Stimulated activated naive B cell treated with anti-CD40 and anti-IgM and Interleukin-4, amounts not matched to agents 10 μg/mL and 1 μg/mL and 100 μg/mL, for 72 hours (primary cell): Measurements from ENCODE around the gene GSG1L.

Experiments used
- ATAC-seq, 2 donors: fragments of 150-1000 bp; cut with Tn5 transposase; replicated peaks; 2 replicates each; pipeline ENCODE4 v1.10.0; 2021; ENCODE audit warnings: moderate library complexity in 1 of 2
- DNase-seq: peaks from one replicate; pipeline ENCODE4 v3.0.0; 2021
- H3K27ac Mint-ChIP-seq: one replicate; pipeline ENCODE4 v1.8.0; 2022; ENCODE audit warnings: mild to moderate bottlenecking, mixed read lengths
- H3K27me3 Mint-ChIP-seq, 2 donors: one replicate each; pipeline ENCODE4 v1.8.0; 2022; ENCODE audit warnings: mixed read lengths in 2 of 2
- H3K36me3 Mint-ChIP-seq, 2 donors: one replicate each; pipeline ENCODE4 v1.8.0; 2022; ENCODE audit warnings: mixed read lengths in 2 of 2, mild to moderate bottlenecking in 1 of 2
- H3K4me1 Mint-ChIP-seq, 2 donors: one replicate each; pipeline ENCODE4 v1.8.0; 2022; ENCODE audit warnings: mixed read lengths in 2 of 2, mild to moderate bottlenecking in 1 of 2
- H3K4me3 Mint-ChIP-seq, 2 donors: one replicate each; pipeline ENCODE4 v1.8.0; 2022; ENCODE audit warnings: mild to moderate bottlenecking in 2 of 2, mixed read lengths in 2 of 2, moderate library complexity in 1 of 2
- H3K9me3 Mint-ChIP-seq, 2 donors: one replicate each; pipeline ENCODE4 v1.8.0; 2022; ENCODE audit warnings: mixed read lengths in 2 of 2, mild to moderate bottlenecking in 1 of 2

GSG1L gene

DNA sequence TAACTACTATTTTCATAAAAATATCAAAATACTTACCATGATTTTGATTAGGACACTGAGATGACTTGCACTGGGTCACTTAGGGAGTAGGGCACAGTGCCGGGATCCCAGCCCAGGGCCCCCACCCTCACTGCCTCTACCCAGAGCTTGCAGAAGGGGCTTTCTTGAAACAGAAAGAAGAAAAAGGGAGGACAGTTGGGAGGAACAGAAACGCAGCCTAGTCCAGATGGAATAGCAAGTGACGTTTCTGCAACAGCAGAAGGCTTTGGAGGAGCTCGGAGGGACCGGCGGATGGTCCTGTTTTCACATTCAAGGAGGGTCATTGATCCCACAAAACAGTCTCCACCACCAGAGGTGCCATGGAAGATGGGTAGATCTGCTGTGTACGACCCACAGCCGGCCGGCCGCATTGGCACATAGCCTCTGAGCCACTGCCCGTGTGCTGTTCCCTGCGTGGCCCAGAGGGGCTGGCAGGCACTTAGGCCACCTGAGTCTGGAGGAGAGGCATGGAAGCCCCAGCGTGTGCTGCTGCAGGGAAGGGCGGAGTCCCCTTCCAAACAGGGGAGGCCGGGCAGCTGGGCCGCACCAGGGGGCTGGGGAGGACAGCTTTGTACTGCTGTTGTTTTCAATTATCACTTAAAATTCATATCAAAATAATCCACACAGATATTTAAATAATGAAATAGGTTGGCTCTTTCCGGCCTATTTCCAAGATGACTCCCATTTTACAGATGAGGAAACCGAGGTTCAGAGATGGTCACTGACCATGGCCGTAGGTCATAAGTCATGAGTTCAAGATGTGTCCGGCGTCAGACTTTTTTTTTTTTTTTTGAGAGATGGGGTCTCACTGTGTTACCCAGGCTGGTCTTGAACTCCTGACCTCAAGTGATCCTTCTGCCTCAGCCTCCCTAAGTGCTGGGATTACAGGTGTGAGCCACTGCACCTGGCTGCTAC is 22.9 kb upstream of the GSG1L start:
- ATAC-seq, result no peak

DNA sequence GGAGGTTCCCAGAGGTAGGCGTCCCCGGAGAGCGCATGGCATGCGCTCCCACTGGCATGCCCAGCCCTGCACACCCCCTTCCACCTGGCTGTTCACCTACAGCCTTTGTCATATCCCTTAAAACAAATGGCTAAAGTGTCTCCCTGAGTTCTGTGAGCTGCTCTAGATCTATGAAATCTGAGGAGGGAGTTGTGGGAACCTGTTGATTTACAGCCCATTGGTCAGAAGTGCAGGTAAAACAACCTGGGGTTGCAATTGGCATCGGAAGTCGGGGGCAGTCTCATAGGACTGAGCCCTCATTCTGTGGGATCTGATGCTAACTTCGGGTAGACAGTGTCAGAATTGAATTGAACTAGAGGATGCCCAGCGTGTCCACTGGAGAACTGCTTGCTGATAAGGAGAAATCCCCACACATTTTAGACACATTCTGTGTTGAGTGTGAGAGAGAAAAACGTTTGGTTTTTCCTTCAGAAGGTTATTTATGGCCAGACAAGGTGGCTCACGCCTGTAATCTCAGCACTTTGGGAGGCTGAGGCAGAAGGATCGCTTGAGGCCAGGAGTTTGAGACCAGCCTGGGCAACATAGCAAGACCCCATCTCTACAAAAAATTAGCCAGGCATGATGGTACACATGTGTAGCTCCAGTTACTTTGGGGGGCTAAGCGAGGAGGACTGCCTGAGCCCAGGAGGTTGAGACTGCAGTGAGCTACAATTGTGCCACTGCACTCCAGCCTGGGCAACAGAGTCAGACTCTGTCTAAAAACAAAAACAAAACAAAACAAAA is 22.1 kb upstream of the GSG1L start:
- ATAC-seq, result no peak
- Mint-ChIP-seq H3K4me1 (peaks cover 9 to 10% of the 10 kb centered on the region in 2 donors), H3K27ac (no peak overlapping the region), H3K36me3 (peaks cover 2 to 9% of the 10 kb centered on the region in 2 donors), H3K27me3 (no peaks in the 10 kb centered on the region), H3K9me3 (peaks cover 0 to 2% of the 10 kb centered on the region in 2 donors), H3K4me3 (no peak overlapping the region)
- no peak for DNase-seq

More for the DNA sequence above, 22.9 kb upstream of the GSG1L start:
- peaks cover 0 to 2% of the 10 kb centered on the region in 2 donors for H3K9me3 Mint-ChIP-seq
- no peaks in the 10 kb centered on the region for H3K27me3 Mint-ChIP-seq
- H3K36me3 Mint-ChIP-seq, result peaks cover 2 to 9% of the 10 kb centered on the region in 2 donors
- DNase-seq, result no peak
- peaks cover 9 to 10% of the 10 kb centered on the region in 2 donors for H3K4me1 Mint-ChIP-seq
- H3K27ac Mint-ChIP-seq, result no peak overlapping the region
- no peak overlapping the region for H3K4me3 Mint-ChIP-seq

DNA sequence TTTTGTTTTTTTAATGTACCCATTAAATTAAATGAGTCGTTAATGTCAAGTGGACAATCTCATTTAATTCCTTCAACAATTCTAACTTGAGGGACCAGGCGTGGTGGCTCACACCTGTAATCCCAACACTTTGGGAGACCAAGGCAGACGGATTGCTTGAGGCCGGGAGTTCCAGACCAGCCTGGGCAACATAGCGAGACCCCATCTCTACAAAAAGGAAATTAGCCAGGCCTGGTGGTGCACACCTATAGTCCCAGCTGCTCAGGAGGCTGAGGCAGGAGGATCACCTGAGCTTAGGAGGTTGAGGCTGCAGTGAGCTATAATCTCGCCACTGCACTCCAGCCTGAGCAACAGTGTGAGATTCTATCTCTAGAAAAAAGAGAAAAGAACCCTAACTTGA is 20.7 kb upstream of the GSG1L start:
- ATAC-seq (no peak), DNase-seq (no peak)
- Mint-ChIP-seq H3K27me3 (no peaks in the 10 kb centered on the region), H3K4me1 (peaks cover under 1 to 1% of the 10 kb centered on the region in 2 donors), H3K27ac (no peak overlapping the region), H3K36me3 (peaks cover 0 to 5% of the 10 kb centered on the region in 2 donors), H3K4me3 (no peak overlapping the region), H3K9me3 (no peaks in the 10 kb centered on the region)

DNA sequence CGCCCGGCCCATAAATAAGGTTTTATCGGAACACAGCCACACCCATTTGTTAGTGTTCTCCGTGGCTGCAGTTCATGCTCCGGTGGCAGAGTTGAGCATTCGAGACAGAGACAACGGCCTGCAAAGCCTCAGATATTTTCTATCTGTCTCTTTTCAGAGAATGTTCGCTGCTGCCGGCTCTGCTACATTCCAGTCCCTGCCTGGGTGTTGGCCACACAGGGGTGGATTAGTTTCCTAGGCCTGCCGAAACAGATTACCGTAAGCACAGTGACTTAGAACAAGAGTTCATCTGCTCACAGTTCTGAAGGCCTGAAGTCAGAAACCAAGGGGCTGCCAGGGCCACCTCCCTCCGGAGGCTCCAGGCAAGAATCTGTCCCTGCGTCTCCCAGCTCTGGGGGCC is 19.1 kb upstream of the GSG1L start:
- H3K4me3 Mint-ChIP-seq, result no peak overlapping the region
- H3K27me3 Mint-ChIP-seq, result no peaks in the 10 kb centered on the region
- H3K4me1 Mint-ChIP-seq, result no peaks in the 10 kb centered on the region
- DNase-seq (no peak), ATAC-seq (no peak)
- H3K27ac Mint-ChIP-seq, result no peak overlapping the region
- no peaks in the 10 kb centered on the region for H3K9me3 Mint-ChIP-seq
- H3K36me3 Mint-ChIP-seq, result peaks cover 0 to 4% of the 10 kb centered on the region in 2 donors

DNA sequence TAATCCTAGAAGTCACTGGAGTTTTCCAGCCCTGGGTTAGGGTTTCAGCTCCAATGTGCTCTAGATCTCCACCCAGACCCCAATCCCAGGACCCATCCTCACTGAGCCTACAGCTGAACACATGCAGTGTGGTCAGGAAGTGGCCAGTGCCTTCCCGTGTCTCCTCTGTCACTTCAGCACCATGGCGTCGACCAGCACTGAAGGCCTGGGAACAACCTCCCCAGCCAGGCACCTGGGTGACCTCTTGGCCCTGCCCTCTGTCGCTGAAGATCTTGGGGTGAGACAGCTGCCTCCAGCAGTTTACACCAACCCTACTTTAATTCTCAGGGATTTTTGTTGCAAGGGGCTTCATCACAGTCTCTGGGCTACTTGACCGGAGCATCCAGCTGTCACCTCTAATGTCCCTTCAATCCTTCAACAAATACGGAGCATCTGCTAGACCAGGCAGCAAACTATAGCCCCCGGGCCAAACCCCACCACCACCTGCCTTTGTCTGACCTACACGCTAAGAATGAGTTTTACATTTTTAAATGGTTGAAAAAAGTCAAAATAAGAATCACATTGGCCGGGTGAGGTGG is 18.0 kb upstream of the GSG1L start:
- Mint-ChIP-seq H3K27ac (peak overlapping the region; percentile 69), H3K36me3 (peaks cover 0 to 4% of the 10 kb centered on the region in 2 donors), H3K9me3 (no peaks in the 10 kb centered on the region), H3K4me1 (no peaks in the 10 kb centered on the region), H3K4me3 (no peak overlapping the region), H3K27me3 (no peaks in the 10 kb centered on the region)
- DNase-seq (no peak), ATAC-seq (no peak)

DNA sequence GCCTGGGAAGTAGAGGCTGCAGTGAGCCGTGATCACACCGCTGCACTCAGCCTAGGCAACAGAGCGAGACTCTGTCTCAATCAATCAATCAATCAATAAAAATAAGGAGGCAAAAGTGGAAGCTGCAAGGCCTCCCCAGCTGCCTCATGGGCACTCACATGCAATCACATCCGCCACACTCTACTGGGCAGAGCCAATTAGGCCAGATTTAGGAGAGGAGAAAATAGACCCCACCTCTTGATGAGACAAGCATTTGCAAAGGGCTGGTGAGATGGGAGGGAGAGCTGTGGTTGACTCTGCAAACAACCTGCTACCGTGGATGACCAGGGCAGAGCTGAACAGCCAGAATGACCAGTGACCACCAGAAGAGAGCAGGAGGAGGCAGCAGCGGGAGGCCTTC is 14.7 kb upstream of the GSG1L start:
- no peaks in the 10 kb centered on the region for H3K36me3 Mint-ChIP-seq
- H3K27ac Mint-ChIP-seq, result no peak overlapping the region

DNA sequence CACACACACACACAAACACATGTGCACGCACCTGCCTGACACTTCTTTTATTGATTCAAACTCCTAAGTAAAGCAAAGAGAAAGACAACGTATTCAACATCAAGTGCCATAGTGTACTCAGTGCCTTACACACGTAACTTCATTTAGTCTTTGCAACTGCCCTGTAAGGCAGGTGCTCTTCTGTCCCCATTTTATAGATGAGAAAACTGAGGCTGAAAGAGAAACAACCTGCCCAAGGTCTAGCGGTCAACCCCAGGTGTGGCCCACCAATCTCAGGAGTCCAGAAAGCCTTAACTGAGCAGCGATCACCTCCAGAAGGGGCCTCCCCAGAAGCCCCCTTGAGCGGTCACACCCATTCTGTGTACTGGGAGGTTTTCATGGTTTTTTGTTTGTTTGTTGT is 10.3 kb upstream of the GSG1L start:
- H3K4me1 Mint-ChIP-seq, result peaks cover 0 to 7% of the 10 kb centered on the region in 2 donors
- H3K9me3 Mint-ChIP-seq, result peaks cover 4 to 5% of the 10 kb centered on the region in 2 donors
- DNase-seq (no peak), ATAC-seq (no peak)
- H3K4me3 Mint-ChIP-seq, result no peak overlapping the region
- H3K27me3 Mint-ChIP-seq, result peaks cover 10 to 15% of the 10 kb centered on the region in 2 donors
- H3K36me3 Mint-ChIP-seq, result no peaks in the 10 kb centered on the region
- no peak overlapping the region for H3K27ac Mint-ChIP-seq

More for the DNA sequence above, 14.7 kb upstream of the GSG1L start:
- Mint-ChIP-seq H3K4me3 (no peak overlapping the region), H3K9me3 (peaks cover under 1% of the 10 kb centered on the region in 2 donors), H3K4me1 (no peaks in the 10 kb centered on the region), H3K27me3 (peaks cover 5% of the 10 kb centered on the region in 2 donors)
- ATAC-seq (no peak), DNase-seq (no peak)

DNA sequence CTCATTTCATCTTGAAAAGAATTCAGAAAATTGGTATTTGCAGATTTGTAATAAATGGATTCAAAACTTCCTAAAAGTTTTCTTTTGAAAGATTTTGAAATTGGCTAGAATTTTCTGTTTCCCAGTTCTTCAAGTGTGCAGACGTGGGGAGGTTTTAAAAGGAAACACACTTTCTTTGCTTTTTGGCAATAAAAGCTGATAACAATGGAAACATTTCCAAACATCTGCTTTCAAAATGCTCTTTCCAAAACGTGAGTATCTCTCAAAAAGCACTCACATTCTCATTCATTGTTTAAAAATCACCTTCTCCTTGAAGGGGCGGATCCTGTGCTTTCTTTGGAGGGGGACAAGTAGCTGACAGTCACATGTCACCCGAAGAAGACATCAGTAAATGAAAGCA is 8.6 kb upstream of the GSG1L start:
- Mint-ChIP-seq H3K4me3 (no peak overlapping the region), H3K27me3 (peaks cover 14 to 21% of the 10 kb centered on the region in 2 donors), H3K27ac (no peak overlapping the region), H3K9me3 (peaks cover 4 to 5% of the 10 kb centered on the region in 2 donors), H3K36me3 (no peaks in the 10 kb centered on the region), H3K4me1 (peaks cover 0 to 7% of the 10 kb centered on the region in 2 donors)
- DNase-seq (no peak), ATAC-seq (no peak)

DNA sequence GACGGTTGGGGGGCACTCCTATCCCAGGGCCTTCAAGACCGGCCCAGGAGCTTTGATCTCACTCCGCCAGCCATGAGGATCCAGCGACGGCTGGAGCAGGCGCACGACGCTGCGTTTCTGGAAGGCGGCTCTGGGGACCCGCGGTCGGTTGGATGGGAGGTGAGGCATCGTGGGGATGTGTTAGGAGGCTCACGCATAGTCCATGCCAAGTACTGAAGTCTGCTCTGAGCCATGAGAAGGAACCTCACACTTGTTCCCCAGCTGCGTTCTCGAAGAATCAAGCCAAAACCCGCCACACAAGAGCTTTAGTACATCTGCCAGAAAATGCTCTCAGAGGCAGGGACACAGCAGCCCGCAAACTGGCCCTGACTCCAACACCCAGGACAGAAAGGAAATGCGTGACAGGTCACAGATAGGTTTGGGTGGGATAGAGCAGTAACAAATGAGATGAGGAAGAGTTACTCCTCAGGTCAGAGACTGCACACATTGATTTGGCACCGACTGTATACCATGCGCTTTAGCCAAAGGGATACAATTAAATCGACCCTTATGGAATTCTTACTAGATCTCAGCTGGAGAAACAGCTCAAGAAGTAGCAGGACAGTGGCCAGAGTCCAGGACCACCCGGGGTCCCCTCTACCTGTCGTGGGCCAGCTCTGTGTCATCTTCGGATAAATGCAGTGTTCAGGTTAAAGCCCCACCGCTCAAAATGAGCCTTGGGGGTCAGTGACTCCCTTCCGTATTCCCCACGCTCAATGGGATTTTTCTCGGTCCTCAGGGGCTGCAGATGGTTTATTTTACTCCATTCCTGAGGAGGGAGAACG is 6.7 kb upstream of the GSG1L start:
- H3K4me1 Mint-ChIP-seq, result peaks cover 0 to 7% of the 10 kb centered on the region in 2 donors
- peaks cover 26 to 32% of the 10 kb centered on the region in 2 donors for H3K27me3 Mint-ChIP-seq
- H3K27ac Mint-ChIP-seq, result no peak overlapping the region
- DNase-seq (no peak), ATAC-seq (peak; percentile 8 to 28)
- H3K36me3 Mint-ChIP-seq, result no peaks in the 10 kb centered on the region
- H3K9me3 Mint-ChIP-seq, result peaks cover 4 to 5% of the 10 kb centered on the region in 2 donors
- H3K4me3 Mint-ChIP-seq, result no peak overlapping the region

DNA sequence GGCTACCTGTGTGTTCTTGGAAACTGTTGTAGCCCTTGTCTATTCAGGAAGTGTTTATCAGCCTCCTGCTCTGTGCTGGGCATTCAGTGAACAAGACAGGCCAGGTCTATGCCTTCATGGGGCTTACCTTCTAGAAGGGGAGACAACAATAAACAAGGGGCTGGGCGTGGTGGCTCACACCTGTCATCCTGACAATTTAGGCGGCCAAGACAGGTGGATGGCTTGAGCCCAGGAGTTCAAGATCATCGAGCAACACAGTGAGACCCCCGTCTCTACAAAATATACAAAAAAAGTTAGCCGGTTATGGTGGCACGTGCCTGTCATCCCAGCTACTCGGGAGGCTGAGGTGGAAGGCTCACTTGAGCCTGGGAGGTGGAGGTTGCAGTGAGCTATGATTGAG is 5.5 kb upstream of the GSG1L start:
- H3K4me1 Mint-ChIP-seq, result peaks cover 0 to 7% of the 10 kb centered on the region in 2 donors
- peaks cover 4 to 5% of the 10 kb centered on the region in 2 donors for H3K9me3 Mint-ChIP-seq
- no peak overlapping the region for H3K27ac Mint-ChIP-seq
- no peak overlapping the region for H3K4me3 Mint-ChIP-seq
- ATAC-seq, result no peak
- H3K36me3 Mint-ChIP-seq, result no peaks in the 10 kb centered on the region
- H3K27me3 Mint-ChIP-seq, result peaks cover 32 to 42% of the 10 kb centered on the region in 2 donors
- no peak for DNase-seq

DNA sequence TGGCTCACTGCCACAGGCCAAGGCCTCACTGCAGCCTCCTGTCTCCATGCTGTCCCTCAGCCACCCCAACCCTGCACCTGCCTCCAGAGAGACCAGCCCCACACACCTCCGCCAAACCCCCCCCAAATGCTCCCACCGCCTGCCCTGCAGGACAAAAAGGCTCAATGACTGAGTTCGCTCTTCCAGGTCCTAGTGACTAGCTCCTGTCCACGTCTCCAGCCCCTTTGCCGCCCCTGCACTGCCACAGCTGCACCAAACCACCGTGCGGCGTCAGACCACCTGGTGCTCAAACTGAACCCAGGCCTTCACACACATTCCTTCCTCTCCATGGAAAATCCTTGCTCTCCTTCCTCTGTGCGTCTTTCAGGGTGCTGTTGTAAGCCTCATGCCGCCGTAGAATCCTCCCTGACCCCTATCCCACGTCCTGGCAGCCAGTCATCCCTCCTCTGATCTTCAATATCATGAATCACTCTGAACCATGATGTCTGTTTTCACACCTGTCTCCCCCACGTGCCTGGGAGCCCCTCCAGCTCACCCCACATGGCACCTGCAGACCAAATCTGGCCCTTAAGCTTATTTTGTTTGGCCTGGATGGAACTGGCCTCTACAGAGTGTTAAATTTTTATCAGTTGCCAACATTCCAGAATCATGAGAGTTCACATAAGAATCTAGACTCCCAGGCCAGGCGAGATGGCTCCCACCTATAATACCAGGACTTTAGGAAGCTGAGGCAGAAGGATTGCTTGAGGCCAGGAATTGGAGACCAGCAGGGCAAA is 4.3 kb upstream of the GSG1L start:
- DNase-seq, result no peak
- H3K4me1 Mint-ChIP-seq, result peaks cover 0 to 7% of the 10 kb centered on the region in 2 donors
- H3K4me3 Mint-ChIP-seq, result no peak overlapping the region
- no peak for ATAC-seq
- no peak overlapping the region for H3K27ac Mint-ChIP-seq
- no peaks in the 10 kb centered on the region for H3K36me3 Mint-ChIP-seq
- peaks cover 27 to 39% of the 10 kb centered on the region in 2 donors for H3K27me3 Mint-ChIP-seq
- peaks cover 0 to under 1% of the 10 kb centered on the region in 2 donors for H3K9me3 Mint-ChIP-seq

DNA sequence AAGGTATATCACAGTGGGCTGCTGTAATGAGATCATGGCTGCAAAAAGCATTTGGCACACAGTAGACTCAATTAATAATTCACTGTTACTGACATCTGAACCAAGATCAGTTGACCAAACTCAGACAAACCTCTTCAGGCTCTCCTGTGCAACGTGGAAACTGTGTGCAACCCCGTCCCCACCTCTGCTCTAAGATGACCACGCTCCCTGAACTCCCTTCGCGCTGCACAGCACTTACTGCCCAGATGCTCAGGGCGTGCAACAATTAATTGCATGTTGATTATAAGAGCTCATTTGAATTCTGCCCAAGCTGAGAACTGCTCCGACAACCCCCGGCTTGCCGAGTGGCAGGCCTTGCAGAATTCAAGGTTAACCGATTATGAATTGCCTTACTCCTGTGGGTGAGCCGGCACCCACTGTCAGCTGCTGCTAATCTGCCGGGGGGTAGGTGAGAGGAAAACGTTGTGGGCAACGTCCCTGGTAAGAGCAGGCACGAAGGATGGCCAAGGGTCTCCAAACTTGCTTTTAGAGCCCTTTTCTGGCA is 1.3 kb upstream of the GSG1L start:
- H3K36me3 Mint-ChIP-seq, result no peaks in the 10 kb centered on the region
- no peak for DNase-seq
- no peaks in the 10 kb centered on the region for H3K9me3 Mint-ChIP-seq
- no peak overlapping the region for H3K4me3 Mint-ChIP-seq
- no peak overlapping the region for H3K27ac Mint-ChIP-seq
- H3K4me1 Mint-ChIP-seq, result peaks cover 5% of the 10 kb centered on the region in 2 donors
- peaks cover 50 to 54% of the 10 kb centered on the region in 2 donors for H3K27me3 Mint-ChIP-seq
- ATAC-seq, result no peak

DNA sequence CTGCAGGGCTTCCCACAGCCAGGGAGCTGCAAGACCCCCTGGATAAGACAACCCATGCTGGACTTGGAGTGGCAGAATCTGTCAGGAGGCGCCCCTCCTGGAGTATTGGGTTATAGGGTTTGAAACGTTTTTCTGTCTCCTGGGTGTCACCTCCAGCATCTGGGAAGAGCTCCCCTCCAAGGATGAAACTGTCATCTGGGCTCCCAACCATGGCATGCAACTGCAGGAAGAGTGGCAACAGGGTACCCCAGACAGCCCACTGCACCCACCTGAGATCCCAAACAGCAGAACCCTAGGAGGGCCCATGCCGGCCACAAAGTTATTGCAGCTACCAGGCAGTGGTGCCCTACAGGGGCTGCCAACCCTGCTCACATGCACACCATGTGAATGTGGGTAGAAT is 636 bp upstream of the GSG1L start:
- Mint-ChIP-seq H3K4me1 (peaks cover 5% of the 10 kb centered on the region in 2 donors), H3K27ac (no peak overlapping the region), H3K36me3 (no peaks in the 10 kb centered on the region), H3K9me3 (no peaks in the 10 kb centered on the region), H3K27me3 (peaks cover 56 to 60% of the 10 kb centered on the region in 2 donors), H3K4me3 (no peak overlapping the region)
- no peak for ATAC-seq
- DNase-seq, result no peak
